H1 (cell line): ENCODE measurements around the gene CYBRD1. TPM values are rescaled to one million over a fixed set of nuclear protein-coding genes. Genes with fewer than 3 reads are reported as not detected.

Source experiments
- polyA plus RNA-seq, 7 experiments: library from polyadenylated mRNA; depleted of rRNA in 3 of 7; stranded (reverse) in 5 of 7; unstranded in 2 of 7; fragments of >200 nt in 5 of 7; fragments of 200-250 nt in 2 of 7; gene quantifications; 1 replicate in 5 of 7; 2 replicates in 1 of 7; 4 replicates in 1 of 7; pipeline versions ENCODE4 v1.2.1 to v1.2.3, GENCODE V29; 2011 to 2013; ENCODE audit warnings: missing spikeins in 2 of 7, mixed read lengths in 2 of 7
- small RNA-seq: library from polyadenylated mRNA; stranded (forward); fragments of <200 nt; extraction: miRNeasy Mini kit (QIAGEN cat#:217004); gene quantifications from one replicate; pipeline ENCODE3, GENCODE V24; 2013; ENCODE audit not compliant: insufficient read depth
- total RNA-seq: library from RNA; stranded (reverse); fragmentation: NEBNext Ultra II Directional; extraction: Animal tissue kit (Norgen Biotek cat#: 25700); gene quantifications from 2 replicates; pipeline ENCODE4 v1.2.1, GENCODE V29; 2021

Gene CYBRD1
- total and polyA plus RNA-seq, 2 of the 8 experiments (the other 6 are each of a cell fraction or from before 2014, with no cell fraction given) = 10.7 to 12.6 TPM

Small RNA genes lying within 50 kb of the gene (small RNA-seq; reads per million reads assigned to genes)
- not detected for gene AC007969.2
- not detected for gene RPL21P38

Other genes with a start within 250 kb of the CYBRD1 start
- gene METTL8, start 88.5 kb upstream of the CYBRD1 start, total RNA-seq = 72.9 and 79.7 TPM in 2 replicates
- gene METTL8, start 88.5 kb upstream of the CYBRD1 start, polyA plus RNA-seq (2011; rRNA removed) = 10.0 and 17.6 TPM in 2 replicates
- 26.1 and 30.0 TPM in 2 replicates for gene DCAF17, start 88.2 kb upstream of the CYBRD1 start, total RNA-seq
- 7.9 and 10.7 TPM in 2 replicates for gene DCAF17, start 88.2 kb upstream of the CYBRD1 start, polyA plus RNA-seq (2011; rRNA removed)
- 65.6 and 68.1 TPM in 2 replicates for gene DYNC1I2, start 165.0 kb downstream of the CYBRD1 start, total RNA-seq
- gene DYNC1I2, start 165.0 kb downstream of the CYBRD1 start, polyA plus RNA-seq (2011; rRNA removed) = 38.4 and 67.3 TPM in 2 replicates